Measurements from ENCODE around the gene AGGF1. TPM values are rescaled to one million over a fixed set of nuclear protein-coding genes. Genes with fewer than 3 reads are reported as not detected.

Gene AGGF1
- polyA plus RNA-seq, 1 donor from 2014 or later, result 41.2 TPM

DNA sequence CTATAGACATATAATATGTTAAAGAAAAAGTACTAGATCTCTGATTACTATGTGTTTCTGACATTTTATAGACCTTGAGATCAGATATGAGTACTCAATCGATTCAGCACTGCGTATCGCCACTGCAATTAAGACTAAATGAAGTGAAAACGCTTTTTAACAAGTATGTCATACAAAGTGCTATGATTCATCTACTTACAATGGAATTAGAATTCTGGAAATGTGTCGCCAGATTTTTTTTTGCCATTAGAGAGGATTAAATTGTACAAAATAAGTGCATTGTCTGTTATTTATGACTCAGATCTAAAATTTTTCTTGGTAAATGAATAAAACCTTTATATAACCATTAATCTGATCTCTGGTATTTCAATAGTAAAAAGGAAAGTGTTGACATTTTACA lies 20.0 kb upstream of the AGGF1 start:
- Histone ChIP-seq H3F3A (ENCODE audit: insufficient read depth, low read length, poor library complexity, severe bottlenecking) (no peaks in the 10 kb centered on the region), H2AFZ (ENCODE audit: low read depth, low read length) (no peak overlapping the region), H3K4me2 (ENCODE audit: low read length) (no peak overlapping the region), H3K9ac (ENCODE audit: low read length) (no peak overlapping the region), H4K20me1 (ENCODE audit: insufficient read depth) (no peaks in the 10 kb centered on the region), H3K27me3 (ENCODE audit: insufficient read depth, low read depth, low read length) (no peaks in the 10 kb centered on the region), H3K79me2 (replicated peaks; ENCODE audit: insufficient read depth, low read length) (no peaks in the 10 kb centered on the region), H3K9me2 (ENCODE audit: insufficient read depth, low read length) (no peaks in the 10 kb centered on the region), H3K4me3 (ENCODE audit: low read length) (no peak overlapping the region), H3K27ac (ENCODE audit: low read length) (no peak overlapping the region), H3K36me3 (ENCODE audit: insufficient read depth, low read length) (no peaks in the 10 kb centered on the region), H3K9me3 (ENCODE audit: low read length) (no peaks in the 10 kb centered on the region)
- no peak for TF ChIP-seq EZH2 (IDR thresholded peaks at IDR 0.05; ENCODE audit: borderline replicate concordance, insufficient read depth, low read length, poor library complexity, severe bottlenecking)
- TF ChIP-seq, protein P1, sequence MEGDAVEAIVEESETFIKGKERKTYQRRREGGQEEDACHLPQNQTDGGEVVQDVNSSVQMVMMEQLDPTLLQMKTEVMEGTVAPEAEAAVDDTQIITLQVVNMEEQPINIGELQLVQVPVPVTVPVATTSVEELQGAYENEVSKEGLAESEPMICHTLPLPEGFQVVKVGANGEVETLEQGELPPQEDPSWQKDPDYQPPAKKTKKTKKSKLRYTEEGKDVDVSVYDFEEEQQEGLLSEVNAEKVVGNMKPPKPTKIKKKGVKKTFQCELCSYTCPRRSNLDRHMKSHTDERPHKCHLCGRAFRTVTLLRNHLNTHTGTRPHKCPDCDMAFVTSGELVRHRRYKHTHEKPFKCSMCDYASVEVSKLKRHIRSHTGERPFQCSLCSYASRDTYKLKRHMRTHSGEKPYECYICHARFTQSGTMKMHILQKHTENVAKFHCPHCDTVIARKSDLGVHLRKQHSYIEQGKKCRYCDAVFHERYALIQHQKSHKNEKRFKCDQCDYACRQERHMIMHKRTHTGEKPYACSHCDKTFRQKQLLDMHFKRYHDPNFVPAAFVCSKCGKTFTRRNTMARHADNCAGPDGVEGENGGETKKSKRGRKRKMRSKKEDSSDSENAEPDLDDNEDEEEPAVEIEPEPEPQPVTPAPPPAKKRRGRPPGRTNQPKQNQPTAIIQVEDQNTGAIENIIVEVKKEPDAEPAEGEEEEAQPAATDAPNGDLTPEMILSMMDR (IDR thresholded peaks at IDR 0.05; ENCODE audit: poor library complexity, severe bottlenecking), result no peak
- no peak for TF ChIP-seq RAD21 (conservative IDR thresholded peaks at IDR 0.05)
- no peak for TF ChIP-seq MXI1 (conservative IDR thresholded peaks at IDR 0.05; ENCODE audit: poor library complexity, severe bottlenecking)
- no peak for TF ChIP-seq TAF1 (IDR thresholded peaks at IDR 0.05; ENCODE audit: low read depth)
- TF ChIP-seq SMC3 (conservative IDR thresholded peaks at IDR 0.05; ENCODE audit: poor library complexity), result no peak
- no peak for TF ChIP-seq EP300 (conservative IDR thresholded peaks at IDR 0.05; ENCODE audit: poor library complexity, severe bottlenecking)
- TF ChIP-seq, protein P2, sequence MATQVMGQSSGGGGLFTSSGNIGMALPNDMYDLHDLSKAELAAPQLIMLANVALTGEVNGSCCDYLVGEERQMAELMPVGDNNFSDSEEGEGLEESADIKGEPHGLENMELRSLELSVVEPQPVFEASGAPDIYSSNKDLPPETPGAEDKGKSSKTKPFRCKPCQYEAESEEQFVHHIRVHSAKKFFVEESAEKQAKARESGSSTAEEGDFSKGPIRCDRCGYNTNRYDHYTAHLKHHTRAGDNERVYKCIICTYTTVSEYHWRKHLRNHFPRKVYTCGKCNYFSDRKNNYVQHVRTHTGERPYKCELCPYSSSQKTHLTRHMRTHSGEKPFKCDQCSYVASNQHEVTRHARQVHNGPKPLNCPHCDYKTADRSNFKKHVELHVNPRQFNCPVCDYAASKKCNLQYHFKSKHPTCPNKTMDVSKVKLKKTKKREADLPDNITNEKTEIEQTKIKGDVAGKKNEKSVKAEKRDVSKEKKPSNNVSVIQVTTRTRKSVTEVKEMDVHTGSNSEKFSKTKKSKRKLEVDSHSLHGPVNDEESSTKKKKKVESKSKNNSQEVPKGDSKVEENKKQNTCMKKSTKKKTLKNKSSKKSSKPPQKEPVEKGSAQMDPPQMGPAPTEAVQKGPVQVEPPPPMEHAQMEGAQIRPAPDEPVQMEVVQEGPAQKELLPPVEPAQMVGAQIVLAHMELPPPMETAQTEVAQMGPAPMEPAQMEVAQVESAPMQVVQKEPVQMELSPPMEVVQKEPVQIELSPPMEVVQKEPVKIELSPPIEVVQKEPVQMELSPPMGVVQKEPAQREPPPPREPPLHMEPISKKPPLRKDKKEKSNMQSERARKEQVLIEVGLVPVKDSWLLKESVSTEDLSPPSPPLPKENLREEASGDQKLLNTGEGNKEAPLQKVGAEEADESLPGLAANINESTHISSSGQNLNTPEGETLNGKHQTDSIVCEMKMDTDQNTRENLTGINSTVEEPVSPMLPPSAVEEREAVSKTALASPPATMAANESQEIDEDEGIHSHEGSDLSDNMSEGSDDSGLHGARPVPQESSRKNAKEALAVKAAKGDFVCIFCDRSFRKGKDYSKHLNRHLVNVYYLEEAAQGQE (IDR thresholded peaks at IDR 0.05; ENCODE audit: borderline replicate concordance), result no peak
- no peak for TF ChIP-seq POLR2AphosphoS5 (IDR thresholded peaks at IDR 0.05)

DNA sequence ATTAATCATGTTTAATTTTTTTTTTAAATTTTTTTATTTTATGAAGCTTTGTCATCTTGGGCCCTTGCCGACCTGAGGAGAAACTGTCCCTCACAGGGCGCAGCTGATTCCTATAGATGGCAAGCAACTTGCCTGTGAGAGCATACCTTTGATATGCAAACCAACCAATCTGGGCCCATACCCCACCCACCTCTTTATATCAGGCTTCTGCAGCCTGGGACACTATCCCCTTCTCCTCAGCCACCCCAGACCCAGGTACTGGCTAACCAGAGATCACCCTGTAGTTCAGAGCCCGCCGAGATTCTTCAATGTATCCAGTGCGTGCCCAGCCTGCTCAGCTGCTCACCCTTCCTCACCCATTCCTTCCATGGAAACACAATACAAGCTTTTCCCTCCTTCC lies 18.7 kb upstream of the AGGF1 start:
- H2AFZ ChIP-seq (ENCODE audit: low read depth, low read length), result no peak overlapping the region
- no peaks in the 10 kb centered on the region for H3K36me3 ChIP-seq (ENCODE audit: insufficient read depth, low read length)
- no peaks in the 10 kb centered on the region for H4K20me1 ChIP-seq (ENCODE audit: insufficient read depth)
- H3K4me2 ChIP-seq (ENCODE audit: low read length), result no peak overlapping the region
- TF ChIP-seq TAF1 (IDR thresholded peaks at IDR 0.05; ENCODE audit: low read depth) (no peak), EP300 (conservative IDR thresholded peaks at IDR 0.05; ENCODE audit: poor library complexity, severe bottlenecking) (no peak), POLR2AphosphoS5 (IDR thresholded peaks at IDR 0.05) (no peak), RAD21 (conservative IDR thresholded peaks at IDR 0.05) (no peak), MXI1 (conservative IDR thresholded peaks at IDR 0.05; ENCODE audit: poor library complexity, severe bottlenecking) (no peak), EZH2 (IDR thresholded peaks at IDR 0.05; ENCODE audit: borderline replicate concordance, insufficient read depth, low read length, poor library complexity, severe bottlenecking) (no peak), SMC3 (conservative IDR thresholded peaks at IDR 0.05; ENCODE audit: poor library complexity) (no peak)
- TF ChIP-seq, protein P2 (IDR thresholded peaks at IDR 0.05; ENCODE audit: borderline replicate concordance), result no peak
- TF ChIP-seq, protein P1 (IDR thresholded peaks at IDR 0.05; ENCODE audit: poor library complexity, severe bottlenecking), result no peak
- no peaks in the 10 kb centered on the region for H3K79me2 ChIP-seq (replicated peaks; ENCODE audit: insufficient read depth, low read length)
- H3K9me3 ChIP-seq (ENCODE audit: low read length), result no peaks in the 10 kb centered on the region
- H3K4me3 ChIP-seq (ENCODE audit: low read length), result no peak overlapping the region
- H3K9ac ChIP-seq (ENCODE audit: low read length), result no peak overlapping the region
- H3K9me2 ChIP-seq (ENCODE audit: insufficient read depth, low read length), result no peaks in the 10 kb centered on the region
- H3K27me3 ChIP-seq (ENCODE audit: insufficient read depth, low read depth, low read length), result no peaks in the 10 kb centered on the region
- H3K27ac ChIP-seq (ENCODE audit: low read length), result no peak overlapping the region
- H3F3A ChIP-seq (ENCODE audit: insufficient read depth, low read length, poor library complexity, severe bottlenecking), result no peaks in the 10 kb centered on the region

All from neural cell (in vitro differentiated cells).